Measurements from ENCODE around the gene CLDN9. TPM values are rescaled to one million over a fixed set of nuclear protein-coding genes. Genes with fewer than 3 reads are reported as not detected.

CLDN9 gene
- total and polyA plus RNA-seq, 9 of the 15 experiments (the other 6 are each of a cell fraction or from before 2014, with no cell fraction given) = 0.12 to 0.44 (median 0.22) TPM; not detected in 4

- TF ChIP-seq TRIM25 (IDR thresholded peaks at IDR 0.05; ENCODE audit: borderline replicate concordance) = peak; percentile 96; the same call in 1 of the 2 replicates
- TF ChIP-seq ZNF583 (CRISPR knock-in tag; IDR thresholded peaks at IDR 0.05) = no peak
- TF ChIP-seq TFE3 (CRISPR knock-in tag; IDR thresholded peaks at IDR 0.05) = no peak
- TF ChIP-seq NCOA2 (IDR thresholded peaks at IDR 0.05; ENCODE audit: partially characterized antibody in 2 of 2) = no peak
- TF ChIP-seq CBX1 (IDR thresholded peaks at IDR 0.05; ENCODE audit: low read depth) = no peak
- TF ChIP-seq NFE2L1 (tag; IDR thresholded peaks at IDR 0.05; ENCODE audit: borderline replicate concordance, low read depth) = no peak
- TF ChIP-seq ZBTB26 (CRISPR knock-in tag; IDR thresholded peaks at IDR 0.05) = 0 out of 2 replicates have a peak, but pooled peaks have one; percentile 65
- no peak for TF ChIP-seq ZNF586 (CRISPR knock-in tag; conservative IDR thresholded peaks at IDR 0.05)
- TF ChIP-seq KHSRP (IDR thresholded peaks at IDR 0.05) = 0 out of 2 replicates have a peak, but pooled peaks have one; percentile 42
- TF ChIP-seq NELFE (IDR thresholded peaks at IDR 0.05; ENCODE audit: insufficient read depth, insufficient read length) = no peak
- no peak for TF ChIP-seq ZNF212 (CRISPR knock-in tag; IDR thresholded peaks at IDR 0.05)
- 0 out of 2 replicates have a peak, but pooled peaks have one; percentile 9 for TF ChIP-seq NFIC (IDR thresholded peaks at IDR 0.05)
- TF ChIP-seq U2AF2 (optimal IDR thresholded peaks at IDR 0.05; ENCODE audit: low read depth, low read length) = no peak
- peak; percentile 39 for TF ChIP-seq ARHGAP35 (IDR thresholded peaks at IDR 0.05; ENCODE audit: partially characterized antibody)
- TF ChIP-seq MLLT1 (IDR thresholded peaks at IDR 0.05) = peak in 1 of 2 experiments; percentile 60; a peak in 1 of 4 replicates
- no peak for TF ChIP-seq KAT2B (IDR thresholded peaks at IDR 0.05; ENCODE audit: low read depth, low read length)
- no peak for TF ChIP-seq PPARD (CRISPR knock-in tag; IDR thresholded peaks at IDR 0.05)
- no peak for TF ChIP-seq SIN3A (IDR thresholded peaks at IDR 0.05; ENCODE audit: borderline replicate concordance in 2 of 2, control insufficient read depth in 1 of 2, low read depth in 2 of 2, low read length in 2 of 2)
- TF ChIP-seq HBP1 (CRISPR knock-in tag; IDR thresholded peaks at IDR 0.05) = peak; percentile 90; the same call in 1 of the 2 replicates
- TF ChIP-seq KDM5B (IDR thresholded peaks at IDR 0.05; ENCODE audit: insufficient replicate concordance, low read depth, low read length) = no peak
- no peak for TF ChIP-seq L3MBTL2 (IDR thresholded peaks at IDR 0.05)
These were observed 30.3 kb upstream of the CLDN9 start (continued) for GRCh38 chr16:2982402-2982801.
